IPS-18c (cell line): ENCODE data around the gene SEPTIN5.

Experiments
- H3K4me3 ChIP-seq: 2 replicates; pipeline ENCODE4 v1.7.0; 2013; ENCODE audit warnings: low read depth, mild to moderate bottlenecking, low read length, moderate library complexity; ENCODE audit not compliant: insufficient read depth
- H3K9me3 ChIP-seq: one replicate; pipeline ENCODE4 v1.6.1; 2013; ENCODE audit warnings: mild to moderate bottlenecking, low read length, moderate library complexity; ENCODE audit not compliant: control insufficient read depth, insufficient read depth

SEPTIN5 gene

DNA sequence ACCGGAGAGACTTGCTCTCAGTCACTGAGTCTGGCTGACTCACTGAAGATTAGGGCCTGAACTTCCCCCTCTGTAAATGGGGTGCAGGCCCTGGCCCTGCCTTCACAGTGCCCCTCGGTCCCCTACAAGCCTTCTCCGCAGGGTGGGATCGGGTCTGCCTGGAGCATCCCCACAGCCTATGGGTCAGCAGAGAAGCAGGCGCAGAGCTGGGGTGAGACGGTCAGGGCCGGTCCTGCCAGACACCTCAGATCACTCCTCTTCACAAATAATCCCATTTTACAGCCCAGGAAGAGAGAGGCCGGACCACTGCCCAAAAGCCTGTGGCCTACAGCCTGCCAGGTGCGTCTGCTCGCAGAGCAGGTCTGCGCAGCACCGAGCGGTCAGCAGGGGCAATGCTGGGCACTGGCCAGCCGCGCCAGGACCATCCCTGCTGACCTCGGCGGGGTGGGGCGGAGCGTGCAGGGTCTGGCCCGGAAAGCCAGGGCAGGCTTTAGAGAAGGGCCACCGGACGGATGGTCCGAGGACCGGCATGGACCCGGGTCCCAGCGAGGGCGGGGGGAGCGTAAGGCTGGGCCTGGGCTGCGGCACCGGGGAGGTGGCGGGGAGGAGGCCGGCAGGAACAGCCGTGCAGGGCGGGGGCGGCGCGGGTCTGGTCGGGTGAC, 522 bp upstream of the SEPTIN5 start:
- Histone ChIP-seq H3K4me3 (peak overlapping the region; percentile 31; the same call in 1 of the 2 replicates), H3K9me3 (no peaks in the 10 kb centered on the region)

DNA sequence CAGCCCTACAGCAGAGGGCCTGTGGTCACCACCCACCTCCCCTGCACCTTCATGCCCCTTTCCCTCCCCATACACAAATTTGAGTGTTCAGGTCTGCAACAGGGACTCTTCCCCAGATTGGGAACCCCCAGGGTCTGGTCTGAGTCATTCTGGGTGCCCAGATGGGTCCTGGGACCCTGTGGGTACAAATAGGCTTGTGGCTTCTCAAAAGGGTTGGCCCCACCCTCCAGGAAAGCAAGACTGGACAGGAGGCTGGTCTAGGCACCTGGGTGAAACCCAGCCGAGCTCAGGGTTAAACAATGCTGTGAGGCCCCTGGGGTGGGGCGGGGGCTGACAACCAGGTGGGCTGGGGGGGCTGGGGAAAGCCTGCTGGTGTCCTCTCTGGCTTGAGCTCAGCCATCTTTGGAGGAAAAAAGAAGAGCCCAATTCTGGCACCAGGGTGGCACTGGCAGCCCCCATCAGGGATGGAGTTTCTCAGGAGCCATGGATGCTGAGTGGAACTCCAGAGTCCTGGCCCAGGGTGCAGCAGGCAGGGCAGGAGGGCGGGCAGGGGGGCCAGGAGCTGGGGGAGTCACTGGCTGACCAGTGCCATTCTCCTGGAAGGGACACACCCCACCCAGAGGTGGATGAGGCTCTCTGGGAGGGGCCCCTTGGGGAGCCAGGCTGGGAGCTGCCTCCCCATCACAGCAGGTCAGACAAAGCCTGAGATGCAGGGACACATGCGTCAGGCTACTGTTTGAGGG, 1.1 kb downstream of the SEPTIN5 start:
- Histone ChIP-seq H3K9me3 (no peaks in the 10 kb centered on the region), H3K4me3 (peak overlapping the region; percentile 50; the same call in 1 of the 2 replicates)

DNA sequence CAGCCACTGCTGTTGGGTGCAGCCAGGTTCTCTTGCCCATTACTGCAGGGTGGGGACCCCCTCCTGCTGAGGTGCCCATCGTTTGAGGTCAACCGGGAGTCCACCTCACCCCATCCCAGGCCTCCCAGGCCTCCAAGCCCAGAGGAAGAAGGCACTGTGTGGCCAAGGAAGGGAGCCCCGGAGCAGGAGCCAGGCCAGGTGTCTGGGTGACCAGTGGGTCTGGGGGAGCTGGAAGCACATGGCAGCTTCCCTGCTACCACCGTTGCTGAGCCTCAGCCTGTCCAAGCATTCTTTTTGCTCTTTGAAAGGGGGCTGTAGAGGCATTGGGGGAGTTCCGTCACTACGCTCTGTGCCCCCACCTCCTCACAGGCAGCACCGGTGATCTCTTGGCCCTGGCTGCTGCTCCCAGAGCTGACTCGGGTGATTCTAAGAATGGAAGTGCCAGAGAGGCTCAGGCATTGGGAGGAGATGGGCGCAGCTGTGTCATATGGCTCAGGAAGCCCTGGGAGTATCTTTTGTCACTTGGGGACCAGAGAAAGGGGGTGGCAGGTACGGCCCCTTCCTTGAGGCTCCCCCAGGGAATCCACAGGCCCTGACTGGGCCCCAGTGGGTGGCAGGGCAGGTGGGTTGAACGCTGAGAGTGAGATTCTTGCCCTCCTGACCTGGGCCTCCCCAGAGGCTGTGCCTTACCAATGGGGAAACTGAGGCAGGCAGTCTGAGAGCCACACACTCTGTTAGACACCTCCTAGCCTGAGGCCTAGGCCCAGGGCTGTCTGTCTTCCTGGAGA, 1.9 kb downstream of the SEPTIN5 start:
- no peaks in the 10 kb centered on the region for H3K9me3 ChIP-seq
- H3K4me3 ChIP-seq = no peak overlapping the region

DNA sequence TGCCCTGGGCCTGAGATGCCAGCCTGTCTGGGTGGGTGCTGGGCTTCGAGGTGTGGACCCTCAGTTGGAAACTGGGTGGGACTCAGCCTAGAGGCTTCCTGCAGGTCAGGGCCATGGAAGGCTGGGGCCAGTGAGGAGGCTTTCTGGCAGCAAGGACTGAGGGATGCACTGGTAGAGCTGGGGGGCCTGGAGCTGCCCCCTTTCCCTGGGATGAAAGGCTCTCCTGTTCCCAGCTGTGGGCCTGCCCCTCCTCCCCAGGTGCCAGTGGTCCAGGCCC, 2.5 kb downstream of the SEPTIN5 start:
- Histone ChIP-seq H3K9me3 (no peaks in the 10 kb centered on the region), H3K4me3 (no peak overlapping the region)

DNA sequence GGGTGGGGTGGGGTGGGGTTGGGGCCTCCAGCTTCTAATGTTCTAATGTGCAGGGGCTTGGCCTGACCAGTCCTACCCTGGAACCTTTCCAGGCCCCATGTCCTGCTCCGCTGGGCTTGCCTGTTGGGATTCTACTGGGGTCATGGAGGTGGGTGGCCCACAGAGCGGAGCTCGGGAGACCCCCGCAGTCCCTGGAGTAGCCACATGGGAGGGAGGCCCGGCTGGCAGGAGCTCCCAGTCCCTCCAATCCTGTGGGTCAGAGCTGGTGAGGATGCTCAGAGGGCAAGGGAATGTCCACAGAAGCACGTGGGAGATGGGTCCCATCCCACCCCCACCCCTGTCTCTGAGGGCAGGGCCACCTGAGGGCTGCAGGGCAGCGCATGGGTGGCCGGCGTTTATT, 2.9 kb downstream of the SEPTIN5 start:
- Histone ChIP-seq H3K9me3 (peaks cover 3% of the 10 kb centered on the region), H3K4me3 (no peak overlapping the region)

DNA sequence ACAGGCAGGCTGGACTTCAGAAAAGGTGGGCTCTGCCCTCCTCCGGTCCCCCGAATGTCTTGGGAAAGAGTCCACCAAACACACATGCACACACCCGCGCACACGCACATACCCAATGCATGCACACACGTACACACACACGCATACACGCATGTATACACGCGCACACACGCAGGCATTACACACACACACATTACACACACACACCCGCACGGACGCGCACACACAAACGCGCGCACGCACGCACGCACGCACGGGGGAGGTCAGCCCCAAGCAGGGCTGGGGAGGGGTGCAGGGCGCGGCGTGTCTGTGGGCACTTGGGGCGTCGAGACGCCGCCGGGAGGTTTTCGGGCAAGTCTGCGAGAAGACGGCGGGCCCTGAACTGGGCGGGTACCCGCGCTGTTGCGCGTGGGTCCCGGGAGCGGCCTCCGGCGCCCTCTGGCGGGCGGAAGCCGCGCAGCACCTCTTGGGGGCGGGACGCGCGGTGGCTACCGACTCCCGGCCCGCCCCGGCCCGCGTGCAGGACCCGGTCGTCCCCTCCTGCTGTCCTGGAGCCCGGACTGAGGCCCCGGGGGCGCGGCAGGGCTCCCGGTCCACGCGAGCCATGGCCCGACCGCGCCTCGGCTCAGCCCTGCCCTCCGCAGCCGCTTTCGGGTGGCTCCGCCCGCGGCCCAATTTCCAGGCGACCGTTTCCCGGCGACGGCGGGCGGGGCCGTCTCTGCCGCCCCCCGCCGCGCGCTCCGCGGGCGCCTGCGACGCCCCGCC, 3.6 kb downstream of the SEPTIN5 start:
- Histone ChIP-seq H3K4me3 (peak overlapping the region; percentile 63), H3K9me3 (peaks cover 4% of the 10 kb centered on the region)

DNA sequence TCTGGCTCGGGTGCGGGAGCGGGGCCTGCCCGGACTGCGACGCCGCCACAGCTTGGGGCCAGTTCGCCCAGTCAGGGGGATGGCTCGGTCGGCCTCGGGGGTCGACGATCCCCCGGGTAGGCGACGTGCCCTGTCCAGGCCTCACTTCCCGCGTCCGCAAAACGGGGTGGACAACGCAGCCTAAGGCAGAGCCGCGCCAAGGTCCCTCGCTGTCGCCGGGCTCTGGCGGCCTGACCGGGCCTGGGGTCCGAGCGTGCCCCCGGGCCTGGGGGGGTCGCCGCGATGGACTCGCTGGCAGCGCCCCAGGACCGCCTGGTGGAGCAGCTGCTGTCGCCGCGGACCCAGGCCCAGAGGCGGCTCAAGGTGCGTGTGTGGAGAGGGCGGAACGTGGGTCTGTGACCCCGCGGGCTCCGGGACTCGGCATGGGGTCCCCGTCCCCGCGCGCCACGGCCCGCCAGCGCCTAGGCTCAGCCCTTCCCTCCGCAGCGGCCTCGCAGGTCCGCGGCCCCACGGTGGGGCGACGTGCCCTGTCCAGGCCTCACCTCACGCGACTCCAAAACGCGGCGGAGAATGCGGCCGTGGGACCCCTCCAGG, 4.2 kb downstream of the SEPTIN5 start:
- Histone ChIP-seq H3K9me3 (peaks cover 4% of the 10 kb centered on the region), H3K4me3 (peak overlapping the region; percentile 63)

DNA sequence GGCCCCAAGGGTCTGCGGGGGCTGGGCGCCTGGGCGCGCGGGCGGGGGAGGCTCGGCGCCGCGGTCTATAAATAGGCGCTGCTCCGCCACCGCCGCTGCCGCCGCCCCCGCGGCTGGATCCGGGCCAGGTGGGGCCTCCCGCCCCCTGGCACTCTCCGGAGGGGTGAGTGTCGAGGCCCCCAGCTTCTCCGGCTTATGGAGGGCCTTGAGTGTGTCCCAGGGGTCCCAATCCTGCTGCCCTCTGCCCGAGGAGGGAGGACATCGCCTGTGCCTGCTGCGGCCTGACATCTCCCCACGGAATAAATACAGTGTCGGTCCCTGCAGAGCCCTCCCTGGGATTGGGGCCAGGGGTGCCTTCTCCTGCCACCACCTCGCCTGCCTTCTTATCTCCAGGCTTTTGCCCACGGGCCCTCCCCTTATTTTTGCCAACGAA, 4.8 kb downstream of the SEPTIN5 start:
- Histone ChIP-seq H3K9me3 (peaks cover 4% of the 10 kb centered on the region), H3K4me3 (peak overlapping the region; percentile 63; the same call in 1 of the 2 replicates)

DNA sequence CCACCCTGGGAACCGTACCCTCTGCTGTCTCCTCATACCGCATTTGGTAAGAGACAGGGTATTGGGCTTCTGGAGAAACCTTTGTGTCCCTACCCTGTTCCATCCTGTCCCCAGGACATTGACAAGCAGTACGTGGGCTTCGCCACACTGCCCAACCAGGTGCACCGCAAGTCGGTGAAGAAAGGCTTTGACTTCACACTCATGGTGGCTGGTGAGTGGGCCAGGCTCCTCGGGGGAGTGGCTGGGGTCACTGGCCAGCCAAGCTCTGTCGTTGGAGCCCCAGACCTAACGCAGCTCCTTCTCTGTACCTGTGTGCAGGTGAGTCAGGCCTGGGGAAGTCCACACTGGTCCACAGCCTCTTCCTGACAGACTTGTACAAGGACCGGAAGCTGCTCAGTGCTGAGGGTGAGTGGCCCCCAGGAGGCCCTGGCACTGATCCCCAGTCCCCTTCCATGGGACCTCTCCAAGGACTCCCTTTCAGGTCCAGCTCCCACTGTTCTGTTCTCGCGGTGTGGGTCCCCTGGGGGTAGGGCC, 5.3 kb downstream of the SEPTIN5 start:
- Histone ChIP-seq H3K9me3 (peaks cover 4% of the 10 kb centered on the region), H3K4me3 (no peak overlapping the region)

DNA sequence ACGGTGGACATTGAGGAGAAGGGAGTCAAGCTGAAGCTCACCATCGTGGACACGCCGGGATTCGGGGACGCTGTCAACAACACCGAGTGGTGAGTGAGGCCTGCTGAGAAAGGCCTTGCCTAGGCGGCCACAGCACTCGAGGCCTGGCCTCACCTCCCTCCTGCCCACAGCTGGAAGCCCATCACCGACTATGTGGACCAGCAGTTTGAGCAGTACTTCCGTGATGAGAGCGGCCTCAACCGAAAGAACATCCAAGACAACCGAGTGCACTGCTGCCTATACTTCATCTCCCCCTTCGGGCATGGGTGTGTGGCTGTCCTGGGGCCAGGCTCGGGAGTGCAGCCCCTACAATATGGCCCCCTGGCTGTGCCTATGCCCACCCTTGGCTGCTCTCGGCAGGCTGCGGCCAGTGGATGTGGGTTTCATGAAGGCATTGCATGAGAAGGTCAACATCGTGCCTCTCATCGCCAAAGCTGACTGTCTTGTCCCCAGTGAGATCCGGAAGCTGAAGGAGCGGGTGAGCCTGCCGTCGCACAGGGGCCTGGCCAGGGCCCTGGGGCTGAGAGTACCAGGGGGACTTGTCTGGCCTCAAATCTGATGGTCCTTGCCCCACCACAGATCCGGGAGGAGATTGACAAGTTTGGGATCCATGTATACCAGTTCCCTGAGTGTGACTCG, 6.0 kb downstream of the SEPTIN5 start:
- Histone ChIP-seq H3K4me3 (no peak overlapping the region), H3K9me3 (peaks cover 4% of the 10 kb centered on the region)

DNA sequence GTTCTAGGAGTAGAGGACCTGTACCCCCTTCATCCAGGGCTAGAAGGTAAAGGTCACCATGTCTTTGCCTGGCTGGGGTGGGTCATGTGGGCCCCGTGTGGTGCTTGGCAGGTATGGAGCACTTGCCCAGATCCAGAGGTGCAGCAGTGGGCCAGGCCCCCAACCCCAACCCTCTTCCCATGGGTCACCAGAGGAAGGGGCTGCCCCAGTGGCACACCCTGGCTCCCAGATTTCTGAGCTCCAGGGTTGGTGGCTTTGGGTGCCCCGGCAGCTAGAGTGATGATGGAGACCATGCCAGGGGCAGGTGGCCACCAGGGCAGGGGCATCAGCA, 6.7 kb downstream of the SEPTIN5 start:
- Histone ChIP-seq H3K4me3 (no peak overlapping the region), H3K9me3 (peaks cover 4% of the 10 kb centered on the region)

DNA sequence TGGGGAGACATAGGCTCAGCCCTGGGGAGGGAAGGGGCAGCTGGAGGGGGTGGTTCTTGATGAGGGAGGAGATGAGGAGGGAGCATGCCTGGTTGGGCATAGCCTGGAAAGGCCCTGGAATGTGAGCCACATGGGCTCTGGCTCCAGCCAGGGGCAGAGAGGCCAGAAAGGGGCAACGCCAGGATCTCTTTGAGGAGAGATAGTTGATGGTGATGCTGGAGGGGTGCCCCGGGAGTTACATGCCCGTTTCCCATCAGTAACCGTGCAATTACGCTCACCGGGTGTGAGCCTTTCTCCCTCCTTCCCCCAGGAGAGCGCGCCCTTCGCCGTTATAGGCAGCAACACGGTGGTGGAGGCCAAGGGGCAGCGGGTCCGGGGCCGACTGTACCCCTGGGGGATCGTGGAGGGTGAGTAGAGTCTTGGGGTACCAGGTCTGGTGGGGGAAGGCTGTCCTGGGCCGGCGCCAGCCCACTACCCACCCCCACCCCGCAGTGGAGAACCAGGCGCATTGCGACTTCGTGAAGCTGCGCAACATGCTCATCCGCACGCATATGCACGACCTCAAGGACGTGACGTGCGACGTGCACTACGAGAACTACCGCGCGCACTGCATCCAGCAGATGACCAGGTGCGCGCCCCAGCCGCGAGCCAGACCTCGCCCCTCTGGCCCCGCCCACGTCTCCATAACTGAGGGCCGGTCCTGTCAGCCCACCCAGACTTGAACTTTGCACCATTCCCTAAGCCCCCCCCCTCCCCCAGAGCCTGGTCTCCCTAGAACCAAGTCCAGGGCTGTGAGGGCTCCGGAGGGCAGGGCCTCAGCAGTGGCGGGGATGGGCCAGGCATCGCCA, 7.3 kb downstream of the SEPTIN5 start:
- H3K4me3 ChIP-seq = no peak overlapping the region
- peaks cover 4% of the 10 kb centered on the region for H3K9me3 ChIP-seq

DNA sequence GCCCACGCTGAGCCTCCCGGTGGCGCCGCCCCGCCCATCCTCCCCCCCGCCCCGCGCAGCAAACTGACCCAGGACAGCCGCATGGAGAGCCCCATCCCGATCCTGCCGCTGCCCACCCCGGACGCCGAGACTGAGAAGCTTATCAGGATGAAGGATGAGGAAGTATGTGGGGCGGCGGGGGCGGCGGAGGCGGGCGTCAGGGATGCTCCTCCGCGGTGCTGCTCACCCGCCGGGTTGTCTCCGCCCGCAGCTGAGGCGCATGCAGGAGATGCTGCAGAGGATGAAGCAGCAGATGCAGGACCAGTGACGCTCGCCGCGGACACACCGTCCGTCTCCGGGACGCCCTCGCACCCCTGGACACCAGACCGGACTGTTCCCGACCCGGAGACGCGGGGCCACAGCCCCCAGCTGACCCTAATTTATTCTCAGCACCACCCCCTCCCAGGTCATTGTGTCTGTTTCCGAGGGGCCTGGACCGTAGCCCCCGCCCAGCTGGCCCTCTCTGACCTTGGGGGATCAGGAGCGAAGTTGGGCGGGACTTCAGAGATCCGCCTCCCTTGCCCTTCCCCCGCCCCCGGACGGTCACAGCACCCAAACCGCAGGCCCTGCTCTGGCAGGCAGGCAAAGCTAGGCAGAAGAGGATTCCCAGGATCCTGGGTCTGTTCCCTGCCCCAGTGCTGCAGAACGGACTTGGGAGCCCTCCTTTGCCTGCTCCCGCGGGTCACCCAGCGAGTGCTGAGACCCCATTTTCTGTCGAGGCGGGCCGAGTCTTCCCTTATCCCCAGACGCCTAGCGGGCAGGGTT, 8.1 kb downstream of the SEPTIN5 start:
- H3K9me3 ChIP-seq = peaks cover 4% of the 10 kb centered on the region
- peak overlapping the region; percentile 6; the same call in 1 of the 2 replicates for H3K4me3 ChIP-seq

DNA sequence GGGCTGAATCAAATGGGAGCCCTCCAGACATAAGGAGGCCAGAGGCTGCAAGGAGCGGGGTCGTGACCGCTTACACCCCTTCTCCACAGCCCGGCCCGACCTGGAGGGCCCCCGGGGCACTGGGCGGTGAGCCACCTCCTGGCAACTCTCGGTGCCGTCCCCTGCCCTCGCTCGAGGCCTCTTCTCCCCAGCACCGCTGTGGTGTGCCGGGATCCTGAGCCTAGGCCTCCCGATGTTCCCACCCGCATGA, 8.6 kb downstream of the SEPTIN5 start:
- H3K4me3 ChIP-seq = no peak overlapping the region; the same call in 1 of the 2 replicates
- peaks cover 4% of the 10 kb centered on the region for H3K9me3 ChIP-seq

DNA sequence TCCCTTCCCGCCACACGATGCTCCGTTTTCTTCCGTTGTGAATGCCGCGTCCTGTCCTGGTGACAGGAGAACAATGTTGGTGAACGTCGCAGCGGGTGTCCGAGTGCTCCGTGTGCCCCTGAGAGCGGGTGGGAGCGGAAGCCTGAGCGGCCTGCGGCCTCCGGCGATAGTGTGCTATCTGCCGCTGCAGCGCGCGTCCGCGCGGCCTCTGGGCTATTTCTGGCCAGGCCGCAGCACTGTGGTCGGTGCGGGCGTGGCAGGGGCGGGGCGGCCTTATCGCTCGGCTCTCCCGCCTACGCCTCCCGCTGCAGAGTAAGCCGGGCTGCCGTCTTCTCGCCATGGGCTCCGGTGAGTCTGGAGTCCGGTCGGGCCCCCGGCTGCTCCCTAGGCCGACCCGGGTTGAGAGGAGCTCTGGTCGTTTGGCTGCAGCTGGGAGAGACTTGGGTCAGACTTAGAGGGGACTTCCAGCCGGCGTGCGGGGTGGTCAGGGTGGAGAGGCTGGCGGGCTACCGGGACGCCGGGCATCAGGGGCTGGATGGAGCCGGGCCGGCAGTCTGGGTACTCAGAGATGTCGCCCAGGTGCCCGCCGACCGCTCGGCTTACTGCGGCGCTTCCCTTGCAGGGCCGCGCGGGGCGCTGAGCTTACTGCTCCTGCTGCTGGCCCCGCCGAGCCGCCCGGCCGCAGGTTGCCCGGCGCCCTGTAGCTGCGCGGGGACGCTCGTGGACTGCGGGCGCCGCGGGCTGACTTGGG, 9.1 kb downstream of the SEPTIN5 start, which contains the start of gene GP1BB:
Gene GP1BB, plus strand, starts transcription at position 308 of the 751 bp plus-strand sequence. Its CDS starts 31 bp downstream, at position 339.
- Histone ChIP-seq H3K4me3 (peak within 1 kb of the TSS; percentile 34; the same call in 1 of the 2 replicates), H3K9me3 (peaks cover 4% of the 10 kb centered on the region)
